SKM-1 treated with dmso at 0.1 percent for 144 hours (cell line): ENCODE results near the gene SPTLC2.
A peak's percentile ranks its signal among the peaks of the same experiment; 100 is the strongest.
"Not testable (repeated sequence)": the region's sequence is repeated elsewhere in the genome, so short reads cannot be mapped to it uniquely, and the experiment has no call there.

Experiments
- DNase-seq: peaks from one replicate; lab custom pipeline; 2025; ENCODE audit not compliant: unreplicated experiment; lab: John Stamatoyannopoulos, UW

SPTLC2 gene

GRCh38 chr14:77590845-77591485, 25.5 kb downstream of the SPTLC2 start:
- no peak for DNase-seq

- DNase-seq, result no peak
Measured at GRCh38 chr14:77589099-77589498, 27.3 kb downstream of the SPTLC2 start.

GRCh38 chr14:77588411-77589025, 27.9 kb downstream of the SPTLC2 start:
- not testable (repeated sequence) for DNase-seq

DNA sequence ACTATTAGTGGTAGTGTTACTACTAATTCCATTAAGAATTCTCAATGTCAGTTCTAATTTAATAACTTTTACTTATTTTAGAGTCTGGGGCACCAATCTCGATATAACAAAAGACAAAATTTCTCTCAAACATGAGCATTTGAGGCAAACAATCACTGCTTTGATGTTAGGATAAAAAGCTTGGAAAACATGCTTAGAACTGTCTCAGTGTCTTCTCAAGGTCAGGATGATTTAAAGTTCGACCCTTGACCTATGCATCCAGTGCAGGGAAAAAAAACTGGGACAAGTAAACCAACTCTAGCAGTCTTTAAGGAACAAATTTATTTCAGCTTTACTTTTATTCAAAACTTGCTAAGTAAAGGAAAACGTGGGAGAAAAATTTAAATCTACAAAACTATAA, 31.1 kb downstream of the SPTLC2 start:
- DNase-seq, result no peak

DNA sequence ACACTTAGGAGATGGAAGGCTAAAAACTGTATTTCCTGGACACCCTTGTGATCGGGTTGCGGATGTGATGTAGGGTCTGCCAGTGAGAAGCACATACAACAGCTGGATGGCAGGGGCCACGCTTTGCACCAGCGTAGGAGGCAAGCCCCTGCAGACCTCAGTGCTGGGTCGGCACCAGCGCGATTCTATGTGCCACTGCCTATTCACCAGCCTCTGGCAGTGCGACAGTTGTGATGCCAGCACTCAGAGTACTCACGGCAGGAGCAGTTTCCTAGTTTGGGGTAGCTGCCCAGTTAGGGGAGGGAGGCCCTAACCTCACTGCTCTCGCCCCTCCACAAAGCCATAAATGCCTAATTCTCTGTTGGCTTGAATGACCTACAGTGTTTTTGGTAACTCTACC, 31.6 kb downstream of the SPTLC2 start:
- DNase-seq, result no peak

- DNase-seq, result no peak
Measured at GRCh38 chr14:77583657-77584056, 32.8 kb downstream of the SPTLC2 start.

- DNase-seq, result no peak
Measured at GRCh38 chr14:77582511-77582910, 33.9 kb downstream of the SPTLC2 start.

DNA sequence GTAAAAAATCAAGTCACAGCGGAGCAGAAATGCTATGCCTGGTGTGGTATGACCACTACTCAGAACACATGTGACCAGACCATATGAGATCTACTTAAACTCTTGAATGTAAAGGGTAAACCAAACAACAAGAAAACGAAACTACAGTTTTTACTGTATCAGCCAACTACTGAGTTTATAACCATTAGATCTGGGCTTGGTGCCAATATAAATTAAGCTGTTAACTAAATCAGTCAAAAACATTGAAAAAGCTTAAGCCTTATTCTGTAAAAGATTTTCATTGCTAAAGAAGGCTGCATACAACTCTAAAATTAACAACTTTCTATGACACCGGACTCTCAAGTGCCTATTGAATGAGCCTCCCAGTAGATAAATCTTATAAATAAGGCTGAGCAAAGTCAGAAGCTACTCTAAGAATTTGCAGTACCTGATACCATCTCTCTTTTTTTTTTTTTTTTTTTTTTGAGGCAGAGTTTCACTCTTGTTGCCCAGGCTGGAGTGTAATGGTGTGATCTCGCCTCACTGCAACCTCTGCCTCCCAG, 35.4 kb downstream of the SPTLC2 start:
- DNase-seq, result no peak

DNA sequence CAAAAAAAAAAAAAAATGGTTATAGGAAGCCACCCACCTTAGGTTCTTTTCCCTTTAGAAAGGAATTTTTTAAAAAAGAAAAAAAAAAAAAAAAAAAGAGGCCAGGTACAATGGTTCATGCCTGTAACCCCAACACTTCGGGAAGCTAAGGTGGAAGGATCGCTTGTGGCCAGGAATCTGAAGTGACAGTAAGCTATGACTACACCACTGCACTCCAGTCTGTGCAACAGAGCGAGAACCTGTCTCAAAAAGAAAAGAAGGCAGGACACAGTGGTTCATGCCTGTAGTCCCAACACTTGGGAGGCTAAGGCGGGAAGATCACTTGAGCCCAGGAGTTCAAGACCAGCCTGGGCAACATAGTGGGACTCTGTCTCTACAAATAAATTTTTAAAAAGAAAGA, 36.0 kb downstream of the SPTLC2 start:
- no peak for DNase-seq

DNA sequence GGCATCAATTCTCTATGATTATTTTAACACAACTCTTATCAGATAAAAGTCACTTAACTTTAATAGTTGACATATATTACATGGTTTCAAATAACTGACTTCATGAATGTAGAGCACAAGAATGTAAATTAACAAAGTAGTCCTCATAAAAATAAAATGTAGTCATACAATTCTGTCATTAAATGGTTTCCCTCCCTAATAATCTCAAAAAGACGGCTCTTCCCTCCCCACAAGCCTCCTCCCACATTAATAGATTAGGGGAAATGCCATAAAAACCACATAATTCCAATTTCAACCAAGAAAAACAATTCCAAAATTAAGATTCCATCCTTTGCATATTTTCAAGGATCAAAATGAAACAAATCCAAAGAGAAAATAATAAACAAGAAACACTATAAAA, 36.7 kb downstream of the SPTLC2 start:
- DNase-seq, result no peak

GRCh38 chr14:77579065-77579464, 37.4 kb downstream of the SPTLC2 start:
- no peak for DNase-seq

GRCh38 chr14:77574446-77575115, 41.9 kb downstream of the SPTLC2 start:
- DNase-seq, result no peak

GRCh38 chr14:77573964-77574363, 42.5 kb downstream of the SPTLC2 start:
- DNase-seq, result no peak

- DNase-seq, result no peak
Measured at GRCh38 chr14:77570706-77571268, 45.6 kb downstream of the SPTLC2 start.

DNA sequence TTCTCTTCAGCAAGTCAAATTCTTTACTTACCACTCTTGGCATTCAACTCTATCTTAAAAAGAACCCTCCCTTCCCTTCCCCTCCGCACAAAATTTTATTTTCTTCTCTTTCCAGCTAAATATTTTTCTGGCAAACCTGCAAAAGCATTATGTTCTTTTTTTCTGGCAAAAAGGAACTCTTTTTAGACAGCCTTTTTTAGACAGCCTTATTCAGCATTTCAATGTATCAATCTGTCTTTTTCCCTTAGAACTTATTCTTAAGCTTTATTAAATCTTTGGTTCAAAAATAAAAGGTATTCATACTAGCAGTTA, 50.5 kb downstream of the SPTLC2 start:
- no peak for DNase-seq

DNA sequence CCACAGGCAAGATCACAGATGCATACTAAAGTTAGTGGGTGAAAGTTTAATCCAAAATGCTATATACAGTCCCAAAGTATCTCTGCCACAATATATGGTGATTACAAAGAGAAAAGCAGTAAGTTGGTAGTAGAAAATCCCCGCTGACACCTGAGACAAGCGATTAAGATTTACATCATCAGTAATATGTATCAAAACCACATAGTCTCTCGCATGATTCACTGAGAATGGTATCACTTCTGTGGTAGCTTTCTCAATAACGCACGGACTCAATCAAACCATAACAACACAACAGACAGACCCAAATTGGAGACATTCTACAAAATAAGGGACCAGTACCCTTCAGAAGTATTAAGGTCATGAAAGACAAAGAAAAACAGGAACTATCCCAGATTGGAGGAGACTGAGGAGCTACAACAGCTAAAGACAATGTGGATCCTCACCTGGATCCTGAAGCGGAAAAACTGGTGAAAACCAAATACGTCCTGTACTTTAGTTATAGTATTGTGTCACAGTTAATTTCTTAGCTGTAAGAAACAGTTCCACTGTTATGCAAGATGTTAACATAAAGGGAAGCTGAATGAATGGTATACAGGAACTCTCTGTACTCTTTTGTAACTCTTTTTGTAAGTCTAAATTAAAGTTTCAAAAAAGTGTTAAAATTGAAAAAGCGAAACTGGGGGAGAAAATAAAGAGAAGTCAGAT, 51.0 kb downstream of the SPTLC2 start:
- peak; percentile 73 for DNase-seq

- DNase-seq, result no peak
Measured at GRCh38 chr14:77562681-77563080, 53.8 kb downstream of the SPTLC2 start.

DNA sequence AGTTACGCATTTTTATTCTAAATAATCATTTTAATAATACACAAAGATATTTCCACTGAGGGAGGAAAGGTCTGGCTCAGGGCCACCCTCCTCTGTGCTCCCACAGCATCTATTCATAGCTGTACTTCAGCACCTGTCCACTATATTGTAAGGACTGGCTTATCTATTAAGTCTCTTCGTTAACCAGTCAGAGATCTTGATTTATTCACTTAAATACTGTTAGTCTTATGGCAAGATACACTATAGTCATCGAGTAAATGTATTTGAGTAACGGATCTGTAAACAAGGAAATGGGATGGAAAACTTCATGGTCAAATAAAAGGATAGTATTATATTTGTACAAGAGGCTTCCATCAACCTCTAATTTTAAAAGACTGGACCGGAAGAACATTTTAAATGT, 54.6 kb downstream of the SPTLC2 start:
- no peak for DNase-seq

DNA sequence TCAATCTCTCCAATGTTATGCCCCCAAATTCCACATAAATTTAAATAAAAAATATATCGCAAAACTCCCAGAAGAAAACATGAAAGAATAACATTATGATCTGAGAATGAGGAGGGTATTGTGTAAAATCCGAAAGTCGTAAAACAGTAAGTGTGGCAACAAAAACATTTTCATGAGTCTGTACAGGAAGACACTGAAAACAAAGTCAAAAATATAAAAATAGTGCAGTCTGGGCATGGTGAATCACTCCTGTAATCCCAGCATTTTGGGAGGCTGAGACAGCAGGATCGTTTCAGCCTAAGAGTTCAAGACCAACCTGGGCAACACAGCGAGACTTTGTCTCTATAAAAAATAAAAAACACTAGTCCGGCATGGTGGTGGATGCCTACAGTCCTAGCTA, 57.1 kb downstream of the SPTLC2 start:
- no peak for DNase-seq

- no peak for DNase-seq
Measured at GRCh38 chr14:77557391-77557790, 59.0 kb downstream of the SPTLC2 start.

DNA sequence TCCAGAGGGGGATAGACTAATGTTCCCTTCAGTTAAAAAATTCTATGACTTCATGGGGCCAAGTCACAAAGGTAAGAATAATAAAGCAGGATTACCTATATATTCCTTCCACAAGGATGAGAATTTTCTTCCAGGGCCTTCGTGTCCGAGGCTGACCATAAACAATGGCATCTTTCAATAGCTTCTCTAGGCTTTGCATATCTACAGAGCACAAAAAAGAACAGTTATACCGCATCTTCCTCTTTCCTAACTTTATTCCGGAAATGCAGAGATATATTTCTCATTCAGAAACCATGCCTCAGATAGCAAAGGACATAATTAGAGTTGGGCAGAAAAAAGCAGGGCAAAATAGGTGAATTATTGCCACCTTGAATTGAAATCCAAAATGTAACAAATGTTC, 59.5 kb downstream of the SPTLC2 start:
- no peak for DNase-seq
